AG09309 (cell line): ENCODE measurements around the gene RFT1.

ENCODE experiments used
- DNase-seq: peaks from one replicate; pipeline ENCODE4 v3.0.0-alpha.2; 2010; ENCODE audit warnings: low read depth
- H3K4me3 ChIP-seq: 2 replicates; pipeline ENCODE4 v1.5.1; 2011; ENCODE audit warnings: mild to moderate bottlenecking, low read depth, low read length, moderate library complexity; ENCODE audit not compliant: control insufficient read depth
- CTCF ChIP-seq: IDR thresholded peaks from 2 replicates; pipeline ENCODE4 v1.5.1; 2011; ENCODE audit warnings: mild to moderate bottlenecking, low read depth, low read length, inconsistent platforms; ENCODE audit not compliant: insufficient read depth, control insufficient read depth; ENCODE audit errors: missing control alignments

Gene RFT1

GRCh38 chr3:53130179-53131061 lies at the start of gene RFT1:
RFT1 (minus strand) TSS chr3:53130435; CDS start chr3:53130400, 35 bp downstream.
- peak; percentile 76 for DNase-seq
- TF ChIP-seq CTCF = peak; percentile 3
- H3K4me3 ChIP-seq = peak within 1 kb of the TSS; percentile 95

- H3K4me3 ChIP-seq = no peak overlapping the region
- no peak for DNase-seq
These were observed 49.3 kb upstream of the RFT1 start for GRCh38 chr3:53179580-53179979.

GRCh38 chr3:53178246-53178645 lies 48.0 kb upstream of the RFT1 start:
- H3K4me3 ChIP-seq = no peak overlapping the region
- DNase-seq = no peak
- no peak for TF ChIP-seq CTCF

More at GRCh38 chr3:53179580-53179979, 49.3 kb upstream of the RFT1 start:
- no peak for TF ChIP-seq CTCF

- no peak for TF ChIP-seq CTCF
- DNase-seq = no peak
- H3K4me3 ChIP-seq = no peak overlapping the region
These were observed 45.6 kb upstream of the RFT1 start for GRCh38 chr3:53175613-53176540.

GRCh38 chr3:53174346-53175250 lies 44.4 kb upstream of the RFT1 start:
- no peak for TF ChIP-seq CTCF
- H3K4me3 ChIP-seq = no peak overlapping the region
- DNase-seq = no peak

GRCh38 chr3:53173107-53173506 lies 42.9 kb upstream of the RFT1 start:
- H3K4me3 ChIP-seq = no peak overlapping the region
- no peak for DNase-seq
- no peak for TF ChIP-seq CTCF
